Neural crest cell (in vitro differentiated cells): ENCODE results near the gene PTX4. TPM values are rescaled to one million over a fixed set of nuclear protein-coding genes. Genes with fewer than 3 reads are reported as not detected.

ENCODE experiments used
- DNase-seq: peaks from one replicate; pipeline ENCODE4 v3.0.0; 2021; ENCODE audit warnings: low read depth, mixed read lengths, low spot score
- H3K27ac Mint-ChIP-seq: one replicate; pipeline ENCODE4 v1.8.0; 2021; ENCODE audit warnings: mild to moderate bottlenecking, mixed read lengths; ENCODE audit not compliant: unreplicated experiment
- H3K27me3 Mint-ChIP-seq: 2 replicates; pipeline ENCODE4 v1.8.0; 2021; ENCODE audit warnings: low read depth, mild to moderate bottlenecking, mixed read lengths
- H3K36me3 Mint-ChIP-seq: 2 replicates; pipeline ENCODE4 v1.8.0; 2021; ENCODE audit warnings: low read depth, mild to moderate bottlenecking, mixed read lengths
- H3K4me1 Mint-ChIP-seq: 2 replicates; pipeline ENCODE4 v1.8.0; 2021; ENCODE audit warnings: mixed read lengths
- H3K4me3 Mint-ChIP-seq: one replicate; pipeline ENCODE4 v1.8.0; 2021; ENCODE audit warnings: mild to moderate bottlenecking, mixed read lengths
- H3K9me3 Mint-ChIP-seq: 2 replicates; pipeline ENCODE4 v1.8.0; 2021; ENCODE audit warnings: mixed read lengths
- CTCF ChIP-seq: fragments of 200-600 bp; sonication (generic); conservative IDR thresholded peaks from 2 replicates; pipeline ENCODE4 v1.5.0; 2021; ENCODE audit warnings: antibody characterized with exemption, mild to moderate bottlenecking
- total RNA-seq: library from RNA; stranded (reverse); gene quantifications from 2 replicates; pipeline ENCODE4 v1.2.1, GENCODE V29; 2021

Gene PTX4
- total RNA-seq, 1 donor from 2014 or later: 0.28 TPM

DNA sequence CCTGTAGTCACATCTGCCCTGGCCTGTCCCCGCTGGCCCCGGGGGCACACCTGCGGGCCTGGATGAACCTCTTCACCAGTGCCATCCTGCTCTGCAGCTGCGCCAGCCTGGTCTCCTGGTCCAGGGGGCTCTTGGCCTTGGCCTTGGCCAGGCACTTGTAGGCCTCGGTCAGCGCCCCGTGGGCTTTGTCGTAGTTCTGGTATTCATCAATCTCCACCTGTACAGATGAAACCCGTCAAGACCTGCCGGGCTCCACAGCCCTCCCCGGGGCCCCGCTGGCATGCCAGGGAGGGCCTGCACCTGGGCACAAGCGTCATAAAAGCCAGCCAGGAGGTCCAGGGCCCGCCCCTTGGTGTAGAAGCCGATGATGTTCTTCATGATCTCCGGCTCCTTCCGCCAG lies 31.1 kb upstream of the PTX4 start:
- Mint-ChIP-seq H3K36me3 (peaks cover 3% of the 10 kb centered on the region), H3K27me3 (no peaks in the 10 kb centered on the region), H3K27ac (no peak overlapping the region), H3K4me3 (no peak overlapping the region), H3K4me1 (no peaks in the 10 kb centered on the region), H3K9me3 (peaks cover 3% of the 10 kb centered on the region)
- DNase-seq: no peak
- TF ChIP-seq CTCF: no peak

DNA sequence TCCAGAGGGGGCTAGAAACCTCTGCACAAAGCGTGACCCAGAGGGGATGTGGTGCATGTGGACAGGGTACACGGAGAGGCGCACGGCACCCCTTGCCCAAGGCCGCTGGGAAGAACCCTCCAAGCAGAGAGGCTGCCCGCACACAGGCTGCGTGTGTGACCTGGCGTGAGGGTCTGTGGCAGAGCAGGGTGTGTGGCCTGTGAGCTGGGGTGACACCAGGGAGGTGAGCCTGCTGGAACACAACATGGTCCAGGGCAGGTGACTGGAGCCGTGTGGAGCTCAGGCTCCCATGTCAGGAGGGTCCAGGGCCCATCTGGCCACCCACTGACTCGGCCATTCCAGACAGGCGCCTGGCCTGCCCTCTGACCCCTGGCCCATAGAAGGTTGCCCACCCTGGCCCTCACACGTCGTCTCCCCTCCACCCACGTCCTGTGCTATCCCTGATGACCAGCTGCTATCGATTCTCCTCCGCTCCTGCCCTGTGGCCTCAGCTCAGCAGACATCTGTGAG lies 29.9 kb upstream of the PTX4 start:
- no peak for DNase-seq
- Mint-ChIP-seq H3K27ac (peak overlapping the region; percentile 62), H3K4me3 (no peak overlapping the region), H3K9me3 (peaks cover 6% of the 10 kb centered on the region), H3K36me3 (peaks cover 7% of the 10 kb centered on the region), H3K27me3 (no peaks in the 10 kb centered on the region), H3K4me1 (no peaks in the 10 kb centered on the region)
- TF ChIP-seq CTCF: no peak

DNA sequence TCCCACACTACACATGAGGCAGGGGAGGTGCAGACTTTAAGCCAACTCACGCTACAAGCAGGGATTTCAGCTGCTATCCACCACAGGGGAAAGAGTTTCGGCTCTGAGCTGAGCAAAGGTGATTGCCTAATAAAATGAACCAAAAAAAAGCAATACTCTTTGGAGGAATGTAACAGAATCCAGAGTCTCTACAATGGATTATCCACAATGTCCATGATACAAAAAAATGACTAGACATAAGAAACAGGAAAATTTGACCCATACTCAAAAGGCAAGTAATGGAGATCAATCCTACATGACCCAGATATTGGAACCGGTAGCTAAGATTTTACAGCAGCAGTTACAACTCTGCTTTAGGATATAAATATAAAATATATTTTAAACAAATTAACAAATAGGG lies 25.8 kb upstream of the PTX4 start:
- peaks cover 16% of the 10 kb centered on the region for H3K36me3 Mint-ChIP-seq
- TF ChIP-seq CTCF: no peak
- DNase-seq: no peak
- no peak overlapping the region for H3K4me3 Mint-ChIP-seq
- H3K4me1 Mint-ChIP-seq: no peaks in the 10 kb centered on the region
- peaks cover 6% of the 10 kb centered on the region for H3K9me3 Mint-ChIP-seq
- H3K27me3 Mint-ChIP-seq: no peaks in the 10 kb centered on the region
- H3K27ac Mint-ChIP-seq: no peak overlapping the region

- H3K27me3 Mint-ChIP-seq: no peaks in the 10 kb centered on the region
- no peak for TF ChIP-seq CTCF
- no peaks in the 10 kb centered on the region for H3K4me1 Mint-ChIP-seq
- peaks cover 16% of the 10 kb centered on the region for H3K36me3 Mint-ChIP-seq
- H3K27ac Mint-ChIP-seq: no peak overlapping the region
- DNase-seq: no peak
- H3K9me3 Mint-ChIP-seq: peaks cover 6% of the 10 kb centered on the region
- H3K4me3 Mint-ChIP-seq: no peak overlapping the region
These were observed 24.0 kb upstream of the PTX4 start for GRCh38 chr16:1512774-1513173.

DNA sequence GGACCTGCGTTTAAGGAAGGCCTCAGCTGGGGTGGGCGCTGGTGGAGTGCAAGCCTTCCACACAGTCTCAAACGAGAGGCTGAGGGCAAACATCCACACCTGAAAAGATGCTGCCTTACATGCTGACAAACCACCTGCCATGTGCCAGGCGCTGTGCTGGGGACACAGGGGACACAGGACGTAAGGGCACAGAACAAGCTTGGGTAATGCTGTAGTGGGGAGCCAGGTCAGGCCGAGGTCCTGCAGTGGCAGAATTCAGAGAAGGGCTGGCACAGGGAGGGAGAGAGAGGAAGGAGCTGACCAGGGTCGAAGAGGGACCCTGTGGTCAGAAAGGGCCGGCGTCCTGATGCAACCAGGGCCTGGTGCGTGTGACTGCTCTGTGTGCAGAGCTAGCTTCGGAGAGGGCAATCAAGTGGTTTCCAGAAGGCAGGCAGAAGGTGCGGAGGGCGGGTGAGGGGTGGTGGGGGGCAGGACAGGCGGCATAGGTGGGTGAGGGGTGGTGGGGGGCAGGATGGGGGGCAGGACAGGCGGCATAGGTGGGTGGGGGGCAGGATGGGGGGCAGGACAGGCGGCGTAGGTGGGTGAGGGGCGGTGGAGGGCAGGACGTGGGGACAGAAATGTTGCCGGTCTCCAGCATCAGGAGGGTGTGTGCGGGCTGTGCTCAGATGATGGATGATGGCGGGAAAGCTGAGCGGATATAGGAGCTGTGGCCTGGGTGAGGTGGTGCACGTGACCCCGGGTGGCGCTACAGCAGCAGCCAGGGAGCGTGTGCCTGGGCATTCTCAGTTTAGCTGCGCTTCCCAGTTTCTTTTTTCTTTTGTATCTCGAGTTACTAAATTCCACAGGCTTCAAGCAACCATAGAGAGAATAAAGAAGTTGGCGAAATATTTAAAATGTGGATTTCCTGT lies 23.2 kb upstream of the PTX4 start:
- no peaks in the 10 kb centered on the region for H3K27me3 Mint-ChIP-seq

More for the DNA sequence above, 23.2 kb upstream of the PTX4 start:
- no peaks in the 10 kb centered on the region for H3K4me1 Mint-ChIP-seq
- H3K9me3 Mint-ChIP-seq: peaks cover 6% of the 10 kb centered on the region
- no peak for TF ChIP-seq CTCF
- H3K4me3 Mint-ChIP-seq: no peak overlapping the region
- no peak overlapping the region for H3K27ac Mint-ChIP-seq
- peaks cover 16% of the 10 kb centered on the region for H3K36me3 Mint-ChIP-seq
- no peak for DNase-seq
